ENCODE results near the gene NMU. TPM values are rescaled to one million over a fixed set of nuclear protein-coding genes. Genes with fewer than 3 reads are reported as not detected.

NMU gene
- total and polyA plus RNA-seq, 2 experiments from 2014 or later = 40.2 to 96.3 TPM

DNA sequence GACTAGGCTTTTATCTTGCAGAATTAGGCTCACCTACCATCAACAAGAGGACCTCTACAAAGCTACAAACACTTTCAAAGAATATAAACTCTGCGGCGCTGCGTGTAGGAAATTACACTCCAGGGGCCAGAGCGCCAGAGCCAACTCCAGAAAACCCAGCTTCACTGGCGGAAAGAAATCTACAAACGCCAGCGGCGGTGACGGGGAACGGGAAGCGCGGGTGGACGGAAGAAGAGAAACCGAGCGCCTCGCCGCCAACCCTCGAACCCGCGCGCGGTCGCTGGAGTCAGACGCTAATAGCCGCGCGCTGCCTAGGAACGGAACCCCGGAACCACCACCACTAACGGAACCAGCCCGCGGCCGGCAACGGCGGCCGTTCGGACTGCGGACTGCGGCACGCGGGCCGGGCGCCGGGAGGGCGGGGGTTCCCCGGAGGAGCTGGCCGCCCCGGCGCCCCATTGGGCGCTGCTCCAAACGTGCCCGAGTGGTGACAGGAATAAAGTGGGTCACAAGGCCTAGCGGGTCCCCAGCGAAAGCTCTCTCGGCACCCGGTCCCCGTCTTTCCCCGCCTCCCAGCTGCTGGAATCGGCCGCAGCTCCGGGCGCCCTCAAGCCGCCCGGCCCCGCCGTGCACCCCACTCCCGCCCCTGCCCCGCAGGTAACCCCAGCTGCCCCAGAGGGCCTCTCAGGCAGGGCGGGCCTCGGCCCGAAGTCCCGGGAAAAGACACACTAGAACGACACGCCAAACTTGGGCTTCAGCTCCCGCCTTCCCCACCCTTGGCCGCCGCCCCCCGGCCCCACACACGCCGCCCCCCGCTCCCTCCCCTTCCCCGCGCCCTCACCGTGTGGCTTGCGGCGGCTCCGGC lies 90.2 kb downstream of the NMU start:
- Histone ChIP-seq H3K4me2 (peak overlapping the region; percentile 81), H3K9me2 (ENCODE audit: insufficient read depth) (no peaks in the 10 kb centered on the region), H3K4me1 (ENCODE audit: insufficient read depth) (peaks cover 38% of the 10 kb centered on the region), H3K27me3 (ENCODE audit: insufficient read depth) (no peaks in the 10 kb centered on the region), H3F3A (replicated peaks; ENCODE audit: low read depth) (peaks cover 19% of the 10 kb centered on the region), H4K20me1 (replicated peaks; ENCODE audit: insufficient read depth) (peaks cover 12% of the 10 kb centered on the region), H3K36me3 (ENCODE audit: insufficient read depth) (no peaks in the 10 kb centered on the region), H2AFZ (peak overlapping the region; percentile 64; the same call in 1 of the 2 replicates), H3K4me3 (peak overlapping the region; percentile 84), H3K27ac (ENCODE audit: low read depth) (peak overlapping the region; percentile 92), H3K79me2 (replicated peaks; ENCODE audit: insufficient read depth) (peaks cover 46% of the 10 kb centered on the region)
- ATAC-seq (peak; percentile 49), DNase-seq (ENCODE audit: low spot score) (peak; percentile 78)
- TF ChIP-seq CREB1 (CRISPR knock-in tag; IDR thresholded peaks at IDR 0.05; ENCODE audit: low read depth) = no peak
- peak; percentile 30; the same call in 1 of the 2 replicates for TF ChIP-seq POLR2AphosphoS5 (IDR thresholded peaks at IDR 0.05; ENCODE audit: low read depth)
- TF ChIP-seq ZNF114 (CRISPR knock-in tag; IDR thresholded peaks at IDR 0.05) = no peak
- peak overlapping the region; percentile 91 for H3K27ac Mint-ChIP-seq
- H3K27me3 Mint-ChIP-seq (ENCODE audit: insufficient read depth, low read depth, poor library complexity) = peaks cover 8% of the 10 kb centered on the region
- H3K36me3 Mint-ChIP-seq (ENCODE audit: low read depth) = no peaks in the 10 kb centered on the region
- H3K4me3 Mint-ChIP-seq = peak overlapping the region; percentile 95
- peaks cover 54% of the 10 kb centered on the region for H3K4me1 Mint-ChIP-seq
- no peaks in the 10 kb centered on the region; the same call in 2 of the 3 replicates for H3K9me3 Mint-ChIP-seq

Other genes with a start within 250 kb of the NMU start
- 170 and 171 TPM in 2 replicates for gene TMEM165, start 240.3 kb downstream of the NMU start, total RNA-seq (2014; rRNA removed; shearing (Covaris generic))
- gene TMEM165, start 240.3 kb downstream of the NMU start, polyA plus RNA-seq (2016; fragmentation: Nextera tagmentation; extraction: Ambion mirVana) = 120 and 125 TPM in 2 replicates
- gene CLOCK, start 89.4 kb downstream of the NMU start, total RNA-seq (2014; rRNA removed; shearing (Covaris generic)) = 22.0 and 28.8 TPM in 2 replicates
- gene CLOCK, start 89.4 kb downstream of the NMU start, polyA plus RNA-seq (2016; fragmentation: Nextera tagmentation; extraction: Ambion mirVana) = 16.0 and 17.1 TPM in 2 replicates
- gene PDCL2, start 44.1 kb downstream of the NMU start, total RNA-seq (2014; rRNA removed; shearing (Covaris generic)) = 0.35 TPM in 1 of 2 replicates, not detected in the other
- gene PDCL2, start 44.1 kb downstream of the NMU start, polyA plus RNA-seq (2016; fragmentation: Nextera tagmentation; extraction: Ambion mirVana) = 1.9 and 2.1 TPM in 2 replicates
- gene EXOC1L, start 183.5 kb upstream of the NMU start, total RNA-seq (2014; rRNA removed; shearing (Covaris generic)) = not detected in 2 replicates
- not detected in 2 replicates for gene EXOC1L, start 183.5 kb upstream of the NMU start, polyA plus RNA-seq (2016; fragmentation: Nextera tagmentation; extraction: Ambion mirVana)
- gene EXOC1, start 217.3 kb upstream of the NMU start, total RNA-seq (2014; rRNA removed; shearing (Covaris generic)) = 22.2 and 30.3 TPM in 2 replicates
- gene EXOC1, start 217.3 kb upstream of the NMU start, polyA plus RNA-seq (2016; fragmentation: Nextera tagmentation; extraction: Ambion mirVana) = 11.1 and 13.4 TPM in 2 replicates

Data from GM23338 (cell line).